ENCODE results near the gene THSD4.
"Not testable (repeated sequence)": the region's sequence is repeated elsewhere in the genome, so short reads cannot be mapped to it uniquely, and the experiment has no call there.

Gene THSD4

DNA sequence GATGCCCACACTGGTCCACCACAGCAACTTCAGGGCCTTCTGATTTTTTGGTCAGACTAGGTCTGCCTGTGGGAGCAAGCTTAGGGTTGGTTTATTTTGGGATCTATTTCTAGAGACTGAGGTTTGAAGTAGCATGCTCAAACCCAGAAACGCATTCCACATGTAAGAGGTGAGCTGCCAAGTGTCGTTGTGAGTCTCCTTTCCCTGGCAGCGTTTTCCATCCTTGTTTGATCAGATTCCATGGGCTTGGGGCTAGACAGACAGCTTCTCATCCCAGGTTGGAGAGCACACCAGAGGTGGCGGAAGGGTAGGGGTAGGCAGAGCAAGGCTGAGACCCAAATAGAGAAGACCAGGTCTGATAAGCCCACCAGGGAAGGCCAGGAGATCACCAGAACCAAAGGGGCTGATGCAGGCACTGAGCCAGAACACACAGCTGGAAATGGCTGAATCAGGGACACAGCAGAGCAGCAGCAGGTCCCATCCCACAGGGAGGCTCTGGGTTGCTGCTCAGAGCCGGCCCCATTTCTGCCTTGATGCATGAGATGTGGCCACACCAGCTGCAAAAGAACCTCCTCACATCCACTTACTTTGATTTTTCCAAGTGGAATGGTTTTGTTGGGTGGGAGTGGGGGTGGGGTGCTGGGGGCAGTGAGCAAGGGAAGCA lies 186.8 kb downstream of the THSD4 start:
- DNase-seq: no peak

DNA sequence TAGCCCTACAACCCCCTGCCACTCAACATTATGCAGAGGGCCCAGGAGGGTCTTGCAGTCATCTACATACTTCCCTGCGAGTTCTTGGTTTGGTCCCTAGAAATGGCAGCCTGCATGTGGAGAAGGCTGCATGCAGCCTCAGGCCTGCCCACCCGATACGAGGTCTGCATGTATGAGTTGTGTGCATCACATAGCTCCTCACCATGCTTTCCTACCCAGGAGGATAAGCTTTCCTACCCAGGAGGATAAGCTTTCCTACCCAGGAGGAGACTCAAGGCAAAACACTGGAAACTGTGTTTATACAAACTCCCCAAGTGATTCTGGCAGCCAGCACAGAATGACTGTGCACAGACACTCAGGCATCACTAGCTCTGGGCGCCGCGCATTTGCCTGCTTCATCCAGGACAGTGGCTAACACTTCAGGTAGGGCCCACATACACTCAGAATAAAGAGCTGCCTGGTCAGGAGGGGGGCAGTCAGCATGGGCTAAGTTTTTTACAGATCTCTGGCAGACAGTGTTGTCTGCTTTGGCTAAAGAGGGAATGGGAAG lies 187.7 kb downstream of the THSD4 start:
- no peak for DNase-seq

DNA sequence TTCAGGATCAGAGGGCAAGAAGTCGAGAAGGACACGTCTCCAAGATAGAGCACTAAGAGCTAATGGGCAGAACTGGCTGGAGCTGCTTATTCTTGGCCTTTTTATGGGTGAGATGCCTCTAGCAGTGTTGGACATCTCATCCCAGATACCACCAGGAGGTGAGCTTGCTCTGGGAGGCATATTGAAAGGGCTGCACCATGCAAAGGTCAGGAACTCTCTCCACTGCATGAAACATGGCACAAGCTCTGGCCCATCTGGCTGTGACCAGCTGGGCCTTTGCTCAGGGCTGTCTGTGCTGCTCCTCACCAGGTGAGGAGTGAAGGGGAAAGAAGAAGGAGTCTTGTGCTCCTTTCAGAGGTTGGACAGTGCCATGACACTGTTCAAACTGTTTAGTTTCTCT lies 188.7 kb downstream of the THSD4 start:
- no peak for DNase-seq

DNA sequence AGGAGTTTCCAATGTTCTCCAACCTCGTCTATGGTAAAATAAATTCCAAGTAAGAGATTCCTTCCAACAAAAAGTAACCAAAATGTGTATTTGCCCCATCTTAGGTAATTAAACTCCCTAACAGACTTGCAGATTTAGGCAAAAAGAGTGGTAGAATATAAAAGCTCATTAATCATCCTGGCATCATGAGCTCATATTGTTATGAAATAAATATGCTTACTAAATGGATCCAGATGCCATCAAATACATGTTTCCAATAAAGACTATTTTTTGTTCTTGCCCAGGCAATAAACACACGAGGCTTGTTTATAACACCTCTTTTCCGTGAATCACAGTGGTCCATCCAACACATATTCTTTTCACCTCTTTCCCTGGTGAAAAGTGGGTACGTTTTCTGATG lies 189.4 kb downstream of the THSD4 start:
- no peak for DNase-seq

DNA sequence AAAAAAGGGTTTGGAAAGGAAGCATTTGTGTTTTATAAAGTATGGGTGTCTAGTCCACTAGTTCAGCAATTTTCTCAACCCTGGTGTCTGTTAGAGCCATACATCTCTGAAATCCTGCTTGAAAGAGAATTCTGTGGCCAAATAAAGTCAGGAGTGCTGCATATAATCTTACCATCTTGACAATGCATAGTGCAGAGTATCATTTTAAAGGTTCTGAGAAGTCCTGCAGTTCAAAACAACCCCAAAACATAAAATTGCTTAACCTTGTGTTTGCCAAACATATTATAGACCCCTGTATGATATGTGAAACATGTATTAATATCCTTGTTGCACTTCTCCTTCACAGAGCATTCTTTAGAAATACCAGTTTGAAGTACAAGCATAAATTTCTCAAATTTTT lies 191.3 kb downstream of the THSD4 start:
- no peak for DNase-seq

DNA sequence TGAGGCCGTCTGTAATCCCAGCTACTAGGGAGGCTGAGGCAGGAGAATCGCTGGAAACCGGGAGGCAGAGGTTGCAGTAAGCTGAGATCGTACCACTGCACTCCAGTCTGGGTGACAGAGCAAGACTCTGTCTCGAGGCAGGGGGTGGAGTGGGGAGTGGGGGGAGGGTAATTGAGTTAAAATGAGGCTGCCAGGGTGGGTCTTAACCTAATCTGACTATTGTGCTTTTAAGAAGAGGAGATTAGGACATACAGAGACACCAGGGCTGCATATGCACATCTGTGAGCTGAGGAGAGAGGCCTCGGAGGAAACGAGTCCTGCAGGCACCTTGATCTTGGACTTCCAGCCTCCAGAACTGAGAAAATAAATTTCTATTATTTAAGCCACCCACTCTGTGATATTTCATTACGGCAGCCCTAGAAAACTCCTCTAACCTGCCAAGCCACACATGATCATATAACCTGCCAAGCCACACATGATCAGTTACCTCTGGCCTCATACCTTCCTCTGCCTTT lies 197.0 kb downstream of the THSD4 start:
- no peak for DNase-seq

DNA sequence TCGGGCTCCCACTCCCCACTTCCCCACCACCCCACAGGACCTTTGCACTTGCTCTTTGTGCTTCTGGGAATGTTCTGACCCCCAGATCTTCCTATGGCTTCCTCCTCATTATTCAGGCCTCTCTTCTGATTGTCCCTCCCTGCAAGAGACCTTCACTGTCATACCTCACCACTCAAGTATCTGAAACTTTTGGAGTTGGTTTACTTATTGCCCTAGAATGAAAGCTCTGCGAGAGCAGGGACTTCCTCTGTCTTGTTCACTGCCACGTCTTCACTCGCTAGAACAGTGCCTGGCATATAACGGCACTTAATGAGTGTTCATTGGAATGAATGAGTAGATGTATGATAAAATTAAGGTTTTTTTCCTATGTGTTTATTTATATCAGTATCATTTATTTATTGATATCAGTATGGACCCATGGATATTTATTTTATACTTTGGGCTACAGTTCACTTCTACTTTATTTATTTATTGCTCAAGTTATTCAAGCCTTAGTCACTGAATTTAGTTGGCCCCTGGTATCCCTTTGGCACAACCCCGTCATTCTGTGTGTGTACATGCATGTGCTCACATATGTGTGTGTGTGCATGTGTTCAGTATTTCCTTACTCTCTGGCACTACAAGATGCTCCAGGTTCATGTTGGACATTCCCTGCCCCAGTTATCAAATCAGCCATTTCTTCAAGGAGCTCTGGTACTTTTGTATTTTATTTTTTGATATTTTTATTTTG lies 197.6 kb downstream of the THSD4 start:
- DNase-seq: no peak

DNA sequence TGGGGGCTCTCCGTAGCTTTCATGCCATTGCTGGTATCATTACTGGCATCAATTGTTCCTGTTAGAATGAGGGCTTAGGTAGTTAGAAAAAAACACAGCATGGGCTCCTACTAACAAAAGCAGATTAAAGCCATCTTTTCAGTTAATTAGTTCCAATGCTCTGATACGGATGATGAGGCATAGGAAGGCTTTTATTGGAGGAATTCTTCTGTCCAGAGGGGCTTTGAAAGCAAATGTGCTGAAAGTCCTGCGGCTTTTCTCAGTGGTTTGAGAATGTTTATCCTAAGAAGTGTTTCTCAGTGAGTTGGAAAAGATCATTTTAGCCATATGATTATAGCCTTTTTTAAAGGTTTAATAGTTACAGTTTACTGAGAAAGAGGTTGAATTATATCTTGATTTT lies 198.5 kb downstream of the THSD4 start:
- no peak for DNase-seq

DNA sequence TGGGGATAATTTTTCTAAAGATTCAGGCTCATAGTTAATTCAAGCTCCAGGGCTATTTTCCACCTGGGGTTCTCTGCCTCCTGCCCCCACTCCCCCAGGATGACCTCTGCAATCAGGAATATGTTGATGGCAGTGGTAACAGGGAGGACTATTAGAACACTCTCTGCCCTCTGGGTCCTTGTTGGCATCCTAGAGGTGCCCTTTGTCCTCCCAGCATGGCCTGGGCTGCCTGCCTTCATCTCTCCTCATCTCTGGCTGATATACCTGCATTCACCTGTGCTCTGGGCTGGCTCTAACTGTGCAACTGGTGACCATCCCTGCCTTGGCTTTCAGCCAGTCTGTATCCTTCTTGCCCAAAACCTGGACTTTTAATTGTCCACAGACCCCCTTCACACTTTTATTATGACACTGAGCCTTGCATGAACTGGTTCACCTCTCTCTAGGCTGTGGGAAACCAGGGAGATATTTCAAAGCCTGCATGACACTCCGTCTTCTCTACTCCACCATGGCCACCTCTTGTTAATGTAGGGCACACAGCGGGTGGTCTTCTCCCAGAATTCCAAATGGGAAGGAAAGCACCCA lies 199.8 kb downstream of the THSD4 start:
- no peak for DNase-seq

DNA sequence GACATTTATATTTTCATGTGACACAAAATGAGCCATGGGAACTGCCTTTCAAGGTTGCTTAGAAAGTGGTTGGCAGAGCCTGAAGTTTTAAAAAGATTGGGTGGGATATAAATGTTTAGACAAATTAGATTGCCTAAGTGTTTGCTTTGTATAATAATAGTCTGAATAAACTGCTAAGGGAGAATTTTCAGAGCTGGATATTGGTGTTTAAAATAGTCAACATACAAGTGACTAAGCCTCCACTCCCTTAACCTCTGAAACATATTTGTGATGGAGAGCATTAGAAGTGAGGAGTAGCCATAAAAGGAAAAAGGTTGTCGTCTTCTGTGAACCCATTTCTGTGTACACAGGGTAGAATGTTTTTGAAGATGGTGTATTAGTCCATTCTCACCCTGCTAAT lies 201.6 kb downstream of the THSD4 start:
- no peak for DNase-seq

DNA sequence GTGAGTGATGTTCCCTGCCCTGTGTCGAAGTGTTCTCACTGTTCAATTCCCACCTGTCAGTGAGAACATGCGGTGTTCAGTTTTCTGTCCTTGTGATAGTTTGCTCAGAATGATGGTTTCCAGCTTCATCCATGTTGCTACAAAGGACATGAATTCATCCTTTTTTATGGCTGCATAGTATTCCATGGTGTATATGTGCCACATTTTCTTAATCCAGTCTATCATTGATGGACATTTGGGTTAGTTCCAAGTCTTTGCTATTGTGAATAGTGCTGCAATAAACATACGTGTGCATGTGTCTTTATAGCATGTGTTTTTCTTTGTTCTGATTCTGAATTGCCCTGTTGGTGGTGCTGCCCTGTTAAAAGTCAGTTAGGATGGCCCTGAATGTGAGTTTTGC lies 204.2 kb downstream of the THSD4 start:
- DNase-seq: not testable (repeated sequence)

DNA sequence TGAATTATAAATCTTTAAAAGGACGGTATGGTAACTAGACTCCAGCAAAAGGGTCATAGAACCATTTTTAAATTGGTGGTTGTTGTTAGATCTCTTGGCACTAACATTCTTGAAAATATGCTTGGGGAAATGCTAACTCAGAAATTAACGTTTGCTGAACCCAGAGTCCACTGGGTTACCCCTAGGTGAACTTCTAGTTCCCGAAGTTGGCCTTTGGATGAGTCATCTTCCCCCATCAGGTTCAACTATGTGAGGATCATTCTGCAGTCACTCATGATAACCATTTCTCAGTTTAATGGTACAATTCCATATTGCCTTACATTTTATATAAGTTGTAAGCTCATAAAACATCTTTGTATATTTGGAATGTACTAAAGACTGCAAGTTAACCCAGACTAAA lies 204.7 kb downstream of the THSD4 start:
- no peak for DNase-seq

DNA sequence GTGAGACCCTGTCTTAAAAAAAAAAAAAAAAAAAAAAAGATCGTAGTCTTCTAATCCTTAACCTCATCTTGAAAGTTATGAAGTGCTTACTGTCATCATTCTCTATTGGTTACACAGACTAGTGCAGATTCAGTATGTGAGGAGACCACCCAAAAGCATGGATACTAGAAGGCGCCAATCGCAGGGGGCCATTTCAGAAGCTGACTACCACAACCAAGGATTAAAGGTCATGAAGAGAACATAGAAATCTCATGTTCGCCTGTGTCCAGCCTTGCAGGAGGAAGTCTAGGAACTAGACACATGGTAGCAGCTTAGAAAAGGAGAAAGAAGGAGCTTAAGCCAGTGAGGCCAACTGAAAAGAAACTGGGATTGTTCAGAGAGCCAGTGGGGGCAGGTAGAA lies 207.8 kb downstream of the THSD4 start:
- DNase-seq: no peak

DNA sequence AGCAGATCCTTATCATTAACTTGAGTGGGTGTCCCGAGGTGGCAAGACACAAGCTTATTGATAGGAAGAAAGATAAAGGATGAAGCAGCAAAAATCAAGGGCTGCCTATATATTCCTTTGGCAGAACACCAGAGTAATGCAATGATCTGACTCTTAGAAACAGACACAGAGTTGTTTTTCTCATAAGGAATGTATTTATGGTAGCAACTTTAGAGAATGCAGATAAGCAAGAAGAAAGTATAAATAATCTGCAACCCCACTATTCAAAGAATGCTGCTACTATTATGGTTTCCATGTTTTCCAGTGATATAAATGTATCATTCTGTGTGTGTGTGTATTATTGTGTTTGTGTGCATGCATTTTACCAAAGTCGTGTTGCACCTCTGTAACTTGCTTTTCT lies 208.3 kb downstream of the THSD4 start:
- no peak for DNase-seq

DNA sequence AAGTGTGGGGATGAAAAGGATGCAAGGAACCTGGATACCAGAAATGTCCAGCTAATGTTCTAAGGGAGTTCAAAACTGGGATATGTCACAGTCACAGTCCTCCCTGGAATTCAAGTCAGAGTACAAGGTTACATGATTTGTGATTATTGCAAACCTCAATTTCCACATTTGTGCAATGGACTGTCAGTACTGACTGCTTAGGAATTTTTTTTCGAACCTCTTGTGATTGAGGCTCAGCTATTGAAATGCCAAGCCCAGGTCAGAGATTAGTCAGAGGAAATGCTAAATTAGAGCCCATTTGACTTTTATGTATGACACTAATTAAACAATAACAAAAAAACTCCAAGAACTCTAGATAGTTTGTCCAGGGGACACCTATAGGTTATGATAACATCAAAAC lies 210.2 kb downstream of the THSD4 start:
- DNase-seq: no peak

DNA sequence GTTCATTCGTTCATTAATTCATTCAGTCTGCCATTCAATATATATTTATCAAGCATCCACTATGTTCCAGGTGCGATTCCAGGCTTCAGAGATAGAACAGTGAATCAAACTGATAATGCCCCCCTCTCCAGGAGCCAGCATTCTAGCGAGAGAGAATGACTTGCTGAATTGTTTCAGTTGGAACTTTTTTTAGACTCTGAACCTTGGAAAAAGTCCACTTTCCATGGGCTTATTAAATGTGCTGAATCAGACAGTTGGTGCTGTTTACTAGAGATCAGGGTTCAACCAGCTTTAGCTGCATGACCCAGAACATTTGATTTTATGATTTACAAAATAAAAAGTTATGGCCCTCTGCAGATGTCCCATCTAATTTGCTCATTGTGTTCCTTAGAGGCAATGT lies 213.2 kb downstream of the THSD4 start:
- no peak for DNase-seq

DNA sequence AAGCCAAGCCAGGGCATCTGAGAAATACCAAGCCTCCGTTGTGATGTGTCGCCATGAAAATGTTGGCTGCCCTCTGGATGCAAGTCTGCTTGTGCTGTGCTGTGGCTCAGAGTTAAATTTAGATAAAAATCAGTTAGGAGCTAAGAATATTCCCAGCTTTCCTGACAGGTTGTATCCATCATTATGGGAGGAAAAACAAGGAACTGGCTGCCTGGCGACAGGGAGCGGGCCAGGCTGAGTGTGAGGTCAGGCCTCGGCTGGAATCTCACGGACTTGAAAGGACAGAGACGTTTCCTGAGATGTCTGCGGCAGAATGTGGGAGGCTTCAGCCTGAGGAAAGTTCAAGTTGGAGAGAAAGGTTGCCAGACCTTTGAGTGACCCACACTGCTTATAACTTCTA lies 213.8 kb downstream of the THSD4 start:
- DNase-seq: no peak

DNA sequence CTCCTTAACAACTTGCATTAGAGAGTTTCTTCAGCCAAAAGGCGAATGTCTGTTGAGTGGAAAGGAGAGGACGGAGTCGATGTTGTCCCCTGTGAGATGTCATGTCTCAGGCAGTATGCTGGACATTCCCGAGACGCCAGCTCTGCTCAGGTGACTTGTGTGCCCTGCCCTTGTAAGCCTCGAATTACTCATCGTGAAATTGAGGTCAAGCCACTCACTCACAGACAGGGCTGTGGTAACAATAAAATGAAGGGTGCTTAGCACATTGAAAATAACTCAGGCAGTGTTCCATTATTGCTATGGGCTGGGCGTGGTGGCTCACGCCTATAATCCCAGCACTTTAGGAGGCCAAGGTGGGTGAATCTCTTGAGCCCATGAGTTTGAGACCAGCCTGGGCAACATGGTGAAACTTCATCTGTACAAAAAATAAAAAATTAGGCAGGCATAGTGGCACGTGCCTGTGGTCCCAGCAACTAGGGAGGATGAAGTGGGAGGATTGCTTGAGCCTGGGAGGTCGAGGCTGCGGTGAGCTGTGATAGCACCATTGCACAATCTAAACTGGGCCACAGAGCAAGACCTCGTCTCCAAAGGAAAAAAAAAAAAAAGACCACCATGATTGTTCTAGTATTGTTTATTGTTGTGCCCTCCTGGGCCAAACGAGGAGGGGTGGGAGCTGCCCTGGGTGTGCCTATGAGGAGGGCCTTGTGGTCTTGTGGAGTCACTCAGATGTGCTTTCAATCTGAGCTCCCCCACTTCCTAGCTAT lies 214.4 kb downstream of the THSD4 start:
- DNase-seq: no peak

DNA sequence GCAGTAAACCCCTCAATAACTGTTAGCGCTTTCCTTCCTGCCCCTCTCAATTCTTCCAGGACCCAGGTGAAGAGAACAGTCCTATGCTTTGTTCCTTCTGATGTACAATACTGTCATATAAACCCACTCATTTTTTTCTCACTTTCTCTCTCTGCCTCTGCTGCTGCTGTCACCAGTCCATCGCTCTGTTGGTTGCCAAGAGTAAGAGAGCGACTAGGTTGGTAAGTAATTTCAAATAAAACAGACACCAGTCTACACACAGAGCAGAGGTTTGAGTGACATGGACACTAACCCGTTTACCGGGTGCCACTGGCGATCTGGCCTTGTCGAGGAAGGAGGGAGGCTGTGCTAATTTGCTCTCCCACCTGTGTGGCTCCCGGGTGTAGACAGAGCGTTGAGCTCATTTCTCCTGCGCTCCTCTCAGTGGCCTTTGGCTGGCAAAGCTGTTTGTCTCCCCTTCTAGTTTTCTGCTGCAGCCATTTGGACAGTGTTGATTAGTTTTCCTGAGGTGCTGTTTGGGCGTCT lies 215.4 kb downstream of the THSD4 start:
- no peak for DNase-seq

DNA sequence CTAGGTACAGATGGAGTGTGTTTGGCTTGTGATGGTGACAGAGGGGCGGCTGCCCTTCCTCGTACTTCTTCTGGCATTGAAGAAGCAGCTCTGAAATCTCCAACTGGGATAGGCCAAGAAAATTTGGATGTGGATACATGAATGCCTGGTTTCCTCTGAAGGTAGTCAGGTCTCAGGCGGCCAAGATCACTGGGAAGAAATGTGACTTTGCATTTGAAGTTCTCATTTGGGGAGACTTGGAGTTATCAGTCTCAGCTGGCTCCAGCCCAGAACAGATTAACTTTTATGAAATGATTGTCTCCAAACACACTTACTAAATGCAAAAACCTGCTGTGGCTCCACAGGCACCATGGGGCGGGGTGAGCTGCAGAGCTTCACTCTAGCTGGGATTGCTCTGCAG lies 215.9 kb downstream of the THSD4 start:
- no peak for DNase-seq

DNA sequence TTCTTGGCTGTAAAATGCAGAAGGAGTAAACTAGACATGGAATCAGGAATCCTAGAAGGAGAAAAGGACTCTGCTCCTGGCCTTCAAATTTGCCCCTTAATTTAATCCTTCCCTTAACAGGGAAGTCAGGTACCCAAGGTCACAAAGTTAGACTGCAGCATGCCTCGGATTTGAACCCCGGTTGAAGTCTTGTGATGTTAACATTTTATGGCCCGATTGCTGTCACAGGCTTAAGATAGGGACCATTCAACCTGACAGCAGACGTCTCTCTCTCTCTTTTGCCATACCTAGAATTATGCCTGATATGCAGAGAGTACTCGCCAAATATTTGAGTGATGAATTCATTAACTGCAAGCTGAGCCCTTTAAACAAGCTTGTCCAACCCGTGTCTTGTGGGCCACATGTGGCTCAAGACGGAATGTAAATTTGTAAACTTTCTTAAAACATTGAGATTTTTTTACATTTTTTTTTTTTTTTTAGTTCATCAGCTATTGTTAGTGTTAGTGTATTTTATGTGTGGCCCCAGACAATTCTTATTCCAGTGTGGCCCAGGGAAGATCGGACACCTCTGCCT lies 217.2 kb downstream of the THSD4 start:
- DNase-seq: no peak

DNA sequence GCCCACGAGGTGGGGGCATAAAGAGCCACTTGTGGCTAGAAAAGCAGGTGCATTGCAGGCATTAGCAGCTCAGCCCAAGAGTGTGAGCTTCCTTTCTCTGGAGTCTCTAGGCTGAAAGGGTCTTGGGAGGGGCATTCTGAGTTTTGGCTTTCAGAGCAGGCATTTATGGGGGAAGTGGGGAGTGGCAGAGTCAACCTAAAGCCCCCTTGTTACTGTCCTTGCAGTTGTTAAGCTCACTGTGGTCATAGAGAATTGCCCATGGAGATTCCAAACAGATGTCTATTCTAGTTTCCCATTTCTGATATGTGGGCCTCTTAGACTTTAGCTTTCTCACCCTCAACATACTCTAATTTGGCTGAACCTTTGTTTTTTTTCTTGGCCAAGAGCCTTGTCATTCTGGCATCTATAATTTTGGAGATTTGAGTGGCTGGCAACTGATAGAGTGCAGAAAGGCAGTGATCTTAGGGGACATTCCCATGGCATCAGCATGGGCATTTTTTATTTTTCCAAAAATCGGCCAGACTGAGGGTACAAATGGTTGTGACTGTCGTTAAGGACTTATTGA lies 217.9 kb downstream of the THSD4 start:
- no peak for DNase-seq
